AG10803 (cell line): ENCODE results near the gene KLK12.

ENCODE experiments used
- DNase-seq: peaks from one replicate; pipeline ENCODE4 v3.0.0; 2010; ENCODE audit warnings: low read depth
- H3K4me3 ChIP-seq: 2 replicates; pipeline ENCODE4 v1.5.1; 2011; ENCODE audit warnings: mild to moderate bottlenecking, low read length, control low read depth
- CTCF ChIP-seq: conservative IDR thresholded peaks from 2 replicates; pipeline ENCODE4 v1.5.1; 2011; ENCODE audit warnings: mild to moderate bottlenecking, low read length, control low read depth, inconsistent platforms

KLK12 gene

GRCh38 chr19:51034704-51035103, at the start of gene KLK12:
Gene KLK12 (minus strand): TSS chr19:51035002. CDS start chr19:51034621, 381 bp downstream.
- H3K4me3 ChIP-seq = no peak within 1 kb of the TSS
- no peak for DNase-seq
- no peak for TF ChIP-seq CTCF

- TF ChIP-seq CTCF = no peak
- DNase-seq = no peak
- no peak overlapping the region for H3K4me3 ChIP-seq
Observed at GRCh38 chr19:51084505-51084904, 49.7 kb upstream of the KLK12 start.

- DNase-seq = no peak
- TF ChIP-seq CTCF = no peak
- no peak overlapping the region for H3K4me3 ChIP-seq
Observed at GRCh38 chr19:51083783-51084182, 49.0 kb upstream of the KLK12 start.

- TF ChIP-seq CTCF = no peak
- no peak overlapping the region for H3K4me3 ChIP-seq
- DNase-seq = no peak
Observed at GRCh38 chr19:51083181-51083580, 48.4 kb upstream of the KLK12 start.

- TF ChIP-seq CTCF = no peak
- H3K4me3 ChIP-seq = no peak within 1 kb of the TSS
- no peak for DNase-seq
Observed at GRCh38 chr19:51082611-51083010, 47.8 kb upstream of the KLK12 start, which contains the start of gene KLK14. Gene KLK14 (minus strand): TSS chr19:51082887. CDS start chr19:51082614, 273 bp downstream.

GRCh38 chr19:51081476-51081875, 46.7 kb upstream of the KLK12 start:
- no peak for DNase-seq
- TF ChIP-seq CTCF = no peak
- H3K4me3 ChIP-seq = no peak overlapping the region

- H3K4me3 ChIP-seq = no peak overlapping the region
- no peak for DNase-seq
- no peak for TF ChIP-seq CTCF
Observed at GRCh38 chr19:51079481-51080110, 44.8 kb upstream of the KLK12 start.
